Body of pancreas (tissue), 4 donors: ENCODE data around the gene ADAMTSL1.

Source experiments
- POLR2A ChIP-seq, 3 donors: fragments of 450-650 bp; IDR thresholded peaks; one replicate each; pipeline ENCODE4 v1.6.1; 2016; ENCODE audit warnings: antibody characterized with exemption in 3 of 3, mild to moderate bottlenecking in 2 of 3
- TF ChIP-seq, protein P1 (sequence below), 7 experiments: fragments of 450-650 bp in 4 of 7; fragments of 200-600 bp in 3 of 7; sonication (generic) in 3 of 7; IDR thresholded peaks; one replicate each; pipeline ENCODE4 v1.5.1; 2016 to 2019; ENCODE audit warnings: antibody characterized with exemption in 7 of 7

DNA sequence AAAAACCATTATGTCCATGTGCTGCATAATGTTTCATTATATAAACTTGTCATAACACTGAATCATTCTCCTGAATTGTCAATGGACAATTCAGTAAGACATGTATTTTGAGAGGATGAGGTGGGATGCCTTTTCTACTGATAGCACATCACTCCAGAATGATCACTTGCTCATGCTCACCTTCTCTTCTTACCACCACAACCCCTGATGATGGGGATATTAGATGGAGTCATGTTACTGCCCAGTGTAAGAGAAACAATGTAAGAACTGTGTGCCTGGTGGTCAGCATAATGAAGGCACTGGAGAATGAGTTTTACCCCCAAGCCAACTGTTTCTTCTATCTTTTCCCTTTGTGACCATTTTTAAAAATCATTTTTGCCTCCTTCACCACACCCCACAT, 198.8 kb downstream of the ADAMTSL1 start:
- TF ChIP-seq POLR2A (IDR thresholded peaks at IDR 0.05) = no peak
- TF ChIP-seq, protein P1, sequence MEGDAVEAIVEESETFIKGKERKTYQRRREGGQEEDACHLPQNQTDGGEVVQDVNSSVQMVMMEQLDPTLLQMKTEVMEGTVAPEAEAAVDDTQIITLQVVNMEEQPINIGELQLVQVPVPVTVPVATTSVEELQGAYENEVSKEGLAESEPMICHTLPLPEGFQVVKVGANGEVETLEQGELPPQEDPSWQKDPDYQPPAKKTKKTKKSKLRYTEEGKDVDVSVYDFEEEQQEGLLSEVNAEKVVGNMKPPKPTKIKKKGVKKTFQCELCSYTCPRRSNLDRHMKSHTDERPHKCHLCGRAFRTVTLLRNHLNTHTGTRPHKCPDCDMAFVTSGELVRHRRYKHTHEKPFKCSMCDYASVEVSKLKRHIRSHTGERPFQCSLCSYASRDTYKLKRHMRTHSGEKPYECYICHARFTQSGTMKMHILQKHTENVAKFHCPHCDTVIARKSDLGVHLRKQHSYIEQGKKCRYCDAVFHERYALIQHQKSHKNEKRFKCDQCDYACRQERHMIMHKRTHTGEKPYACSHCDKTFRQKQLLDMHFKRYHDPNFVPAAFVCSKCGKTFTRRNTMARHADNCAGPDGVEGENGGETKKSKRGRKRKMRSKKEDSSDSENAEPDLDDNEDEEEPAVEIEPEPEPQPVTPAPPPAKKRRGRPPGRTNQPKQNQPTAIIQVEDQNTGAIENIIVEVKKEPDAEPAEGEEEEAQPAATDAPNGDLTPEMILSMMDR (IDR thresholded peaks at IDR 0.05) = no peak
